Measurements from ENCODE around the gene MC2R. TPM values are rescaled to one million over a fixed set of nuclear protein-coding genes. Genes with fewer than 3 reads are reported as not detected.

Gene MC2R
- total and polyA plus RNA-seq, 2 donors from 2014 or later, result not detected

DNA sequence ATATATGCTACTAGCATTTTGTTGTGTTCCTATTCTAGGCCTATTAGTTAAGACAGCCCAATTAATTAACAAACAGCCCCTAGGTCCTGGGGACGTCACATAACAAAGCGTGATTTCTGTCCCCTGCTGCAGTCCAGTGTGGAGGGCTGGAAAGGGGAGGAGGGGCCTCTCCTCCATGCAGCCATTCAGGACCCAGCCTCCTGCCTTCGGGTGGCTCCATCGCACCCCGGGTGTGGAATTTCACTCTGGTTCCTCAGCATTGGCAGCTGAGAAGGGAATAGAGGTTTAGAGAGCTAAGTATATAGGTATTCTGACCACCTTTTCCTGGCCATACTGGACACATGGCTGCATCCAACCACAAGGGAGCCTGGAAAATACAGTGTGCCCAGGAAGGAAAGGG lies 42.4 kb downstream of the MC2R start:
- H3K27ac ChIP-seq (ENCODE audit: low read depth in 2 of 2, low read length in 2 of 2), result no peak overlapping the region
- no peak for FAIRE-seq

DNA sequence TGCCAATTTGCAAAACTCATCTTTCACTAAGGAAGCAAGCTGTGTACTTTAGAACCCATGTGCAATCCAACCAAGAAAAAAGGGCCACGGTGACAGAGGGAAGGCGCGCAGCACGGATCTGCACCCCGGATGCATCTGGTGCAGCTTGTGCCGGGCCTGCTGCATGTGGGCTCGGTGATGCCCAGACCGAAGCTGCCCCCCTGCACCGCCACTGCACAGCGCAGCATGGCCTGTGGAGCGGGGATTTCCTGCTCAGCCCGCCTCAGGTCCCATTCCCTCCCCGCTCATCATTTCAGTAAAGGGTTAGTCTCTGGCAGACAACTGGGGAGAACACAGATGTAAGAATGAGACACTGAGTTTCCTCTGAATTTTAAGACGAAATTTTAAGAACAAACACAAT lies 43.0 kb downstream of the MC2R start:
- TF ChIP-seq, protein P1, sequence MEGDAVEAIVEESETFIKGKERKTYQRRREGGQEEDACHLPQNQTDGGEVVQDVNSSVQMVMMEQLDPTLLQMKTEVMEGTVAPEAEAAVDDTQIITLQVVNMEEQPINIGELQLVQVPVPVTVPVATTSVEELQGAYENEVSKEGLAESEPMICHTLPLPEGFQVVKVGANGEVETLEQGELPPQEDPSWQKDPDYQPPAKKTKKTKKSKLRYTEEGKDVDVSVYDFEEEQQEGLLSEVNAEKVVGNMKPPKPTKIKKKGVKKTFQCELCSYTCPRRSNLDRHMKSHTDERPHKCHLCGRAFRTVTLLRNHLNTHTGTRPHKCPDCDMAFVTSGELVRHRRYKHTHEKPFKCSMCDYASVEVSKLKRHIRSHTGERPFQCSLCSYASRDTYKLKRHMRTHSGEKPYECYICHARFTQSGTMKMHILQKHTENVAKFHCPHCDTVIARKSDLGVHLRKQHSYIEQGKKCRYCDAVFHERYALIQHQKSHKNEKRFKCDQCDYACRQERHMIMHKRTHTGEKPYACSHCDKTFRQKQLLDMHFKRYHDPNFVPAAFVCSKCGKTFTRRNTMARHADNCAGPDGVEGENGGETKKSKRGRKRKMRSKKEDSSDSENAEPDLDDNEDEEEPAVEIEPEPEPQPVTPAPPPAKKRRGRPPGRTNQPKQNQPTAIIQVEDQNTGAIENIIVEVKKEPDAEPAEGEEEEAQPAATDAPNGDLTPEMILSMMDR (IDR thresholded peaks at IDR 0.05; ENCODE audit: borderline replicate concordance, extremely low read depth, insufficient read depth), result no peak
- intact Hi-C loops (cut with DNase I), result no loop called here
- DNase-seq, result no peak

More for the DNA sequence above, 42.4 kb downstream of the MC2R start:
- intact Hi-C loops (cut with DNase I), result no loop called here
- H3K9ac ChIP-seq (ENCODE audit: low read length in 3 of 3), result no peak overlapping the region
- H3K27me3 ChIP-seq (ENCODE audit: control insufficient read depth, insufficient read depth, low read length), result no peaks in the 10 kb centered on the region
- no peaks in the 10 kb centered on the region for H3K4me1 ChIP-seq (ENCODE audit: control insufficient read depth in 2 of 3, insufficient read depth in 2 of 3, low read depth in 1 of 3, low read length in 3 of 3)
- no peak overlapping the region for H3K4me3 ChIP-seq (ENCODE audit: low read length in 3 of 3)
- H3K36me3 ChIP-seq (ENCODE audit: control insufficient read depth in 2 of 3, insufficient read depth in 3 of 3, low read length in 3 of 3), result no peaks in the 10 kb centered on the region
- H3K9me3 ChIP-seq (ENCODE audit: control insufficient read depth in 2 of 3, insufficient read depth in 1 of 3, low read length in 3 of 3), result no peaks in the 10 kb centered on the region
- DNase-seq, result no peak
- TF ChIP-seq, protein P1 (IDR thresholded peaks at IDR 0.05; ENCODE audit: borderline replicate concordance, extremely low read depth, insufficient read depth), result no peak

DNA sequence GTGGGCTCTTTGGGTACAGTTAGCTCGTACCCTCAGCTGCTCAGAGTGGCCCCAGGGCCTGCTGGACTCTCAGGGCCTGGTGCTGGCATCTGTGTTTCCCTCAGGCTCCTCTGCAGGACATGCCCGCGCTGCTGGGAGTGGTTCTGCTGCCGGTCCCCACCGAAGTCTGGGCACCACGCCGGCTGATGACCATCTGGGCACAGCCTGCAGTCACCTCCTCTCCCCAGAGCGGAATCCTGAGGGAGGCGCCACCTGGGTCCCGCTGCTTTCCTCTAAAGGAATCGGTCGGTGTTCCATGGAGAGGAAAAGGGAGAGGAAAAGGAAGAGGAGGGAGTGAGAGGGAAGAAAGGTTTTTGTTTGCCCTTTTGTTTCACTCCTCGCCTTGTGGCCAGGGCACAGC lies 43.6 kb downstream of the MC2R start:
- intact Hi-C loops (cut with DNase I), result no loop called here
- Histone ChIP-seq H3K4me3 (ENCODE audit: low read length in 3 of 3) (no peak overlapping the region), H3K27me3 (ENCODE audit: control insufficient read depth, insufficient read depth, low read length) (no peaks in the 10 kb centered on the region), H3K9me3 (ENCODE audit: control insufficient read depth in 2 of 3, insufficient read depth in 1 of 3, low read length in 3 of 3) (no peaks in the 10 kb centered on the region), H3K36me3 (ENCODE audit: control insufficient read depth in 2 of 3, insufficient read depth in 3 of 3, low read length in 3 of 3) (no peaks in the 10 kb centered on the region), H3K4me1 (ENCODE audit: control insufficient read depth in 2 of 3, insufficient read depth in 2 of 3, low read depth in 1 of 3, low read length in 3 of 3) (no peaks in the 10 kb centered on the region), H3K27ac (ENCODE audit: low read depth in 2 of 2, low read length in 2 of 2) (no peak overlapping the region), H3K9ac (ENCODE audit: low read length in 3 of 3) (no peak overlapping the region)
- FAIRE-seq (no peak), DNase-seq (no peak)
- TF ChIP-seq, protein P1 (IDR thresholded peaks at IDR 0.05; ENCODE audit: borderline replicate concordance, extremely low read depth, insufficient read depth), result no peak

More for the DNA sequence above, 43.0 kb downstream of the MC2R start:
- no peaks in the 10 kb centered on the region for H3K36me3 ChIP-seq (ENCODE audit: control insufficient read depth in 2 of 3, insufficient read depth in 3 of 3, low read length in 3 of 3)
- H3K9me3 ChIP-seq (ENCODE audit: control insufficient read depth in 2 of 3, insufficient read depth in 1 of 3, low read length in 3 of 3), result no peaks in the 10 kb centered on the region
- H3K4me3 ChIP-seq (ENCODE audit: low read length in 3 of 3), result no peak overlapping the region
- no peak for FAIRE-seq
- H3K9ac ChIP-seq (ENCODE audit: low read length in 3 of 3), result no peak overlapping the region
- no peak overlapping the region for H3K27ac ChIP-seq (ENCODE audit: low read depth in 2 of 2, low read length in 2 of 2)
- no peaks in the 10 kb centered on the region for H3K27me3 ChIP-seq (ENCODE audit: control insufficient read depth, insufficient read depth, low read length)
- no peaks in the 10 kb centered on the region for H3K4me1 ChIP-seq (ENCODE audit: control insufficient read depth in 2 of 3, insufficient read depth in 2 of 3, low read depth in 1 of 3, low read length in 3 of 3)

All from kidney (tissue), 14 donors.